Progenitor cell of endocrine pancreas (in vitro differentiated cells): Measurements from ENCODE around the gene SART1. TPM values are rescaled to one million over a fixed set of nuclear protein-coding genes. Genes with fewer than 3 reads are reported as not detected.

ENCODE experiments used
- DNase-seq: peaks from one replicate; pipeline ENCODE4 v3.0.0; 2021; ENCODE audit warnings: low spot score; ENCODE audit not compliant: unreplicated experiment
- H3K27ac Mint-ChIP-seq: 2 replicates; pipeline ENCODE4 v1.8.0; 2021; ENCODE audit warnings: mild to moderate bottlenecking, moderate library complexity, mixed read lengths
- H3K27me3 Mint-ChIP-seq: 2 replicates; pipeline ENCODE4 v1.8.0; 2021; ENCODE audit warnings: mixed read lengths
- H3K36me3 Mint-ChIP-seq: 2 replicates; pipeline ENCODE4 v1.8.0; 2022; ENCODE audit warnings: mixed read lengths; ENCODE audit not compliant: insufficient read depth
- H3K4me1 Mint-ChIP-seq: 2 replicates; pipeline ENCODE4 v1.8.0; 2021; ENCODE audit warnings: low read depth, mixed read lengths
- H3K4me3 Mint-ChIP-seq: 2 replicates; pipeline ENCODE4 v1.8.0; 2021; ENCODE audit warnings: low read depth, mild to moderate bottlenecking, moderate library complexity, mixed read lengths
- H3K9me3 Mint-ChIP-seq: 2 replicates; pipeline ENCODE4 v1.8.0; 2021; ENCODE audit warnings: low read depth, mixed read lengths
- total RNA-seq: library from RNA; stranded (reverse); gene quantifications from 2 replicates; pipeline ENCODE4 v1.2.1, GENCODE V29; 2021
- TF ChIP-seq, protein P1 (sequence below): fragments of 200-600 bp; sonication (generic); IDR thresholded peaks from one replicate; pipeline ENCODE4 v1.5.0; 2021; ENCODE audit warnings: antibody characterized with exemption, mild to moderate bottlenecking; ENCODE audit not compliant: unreplicated experiment

Gene SART1
- total RNA-seq, 1 donor from 2014 or later: 53.1 TPM

- Mint-ChIP-seq H3K36me3 (peaks cover 5% of the 10 kb centered on the region), H3K9me3 (no peaks in the 10 kb centered on the region), H3K4me3 (no peak overlapping the region), H3K27me3 (no peaks in the 10 kb centered on the region), H3K27ac (no peak overlapping the region), H3K4me1 (no peaks in the 10 kb centered on the region)
- DNase-seq: no peak
- TF ChIP-seq, protein P1, sequence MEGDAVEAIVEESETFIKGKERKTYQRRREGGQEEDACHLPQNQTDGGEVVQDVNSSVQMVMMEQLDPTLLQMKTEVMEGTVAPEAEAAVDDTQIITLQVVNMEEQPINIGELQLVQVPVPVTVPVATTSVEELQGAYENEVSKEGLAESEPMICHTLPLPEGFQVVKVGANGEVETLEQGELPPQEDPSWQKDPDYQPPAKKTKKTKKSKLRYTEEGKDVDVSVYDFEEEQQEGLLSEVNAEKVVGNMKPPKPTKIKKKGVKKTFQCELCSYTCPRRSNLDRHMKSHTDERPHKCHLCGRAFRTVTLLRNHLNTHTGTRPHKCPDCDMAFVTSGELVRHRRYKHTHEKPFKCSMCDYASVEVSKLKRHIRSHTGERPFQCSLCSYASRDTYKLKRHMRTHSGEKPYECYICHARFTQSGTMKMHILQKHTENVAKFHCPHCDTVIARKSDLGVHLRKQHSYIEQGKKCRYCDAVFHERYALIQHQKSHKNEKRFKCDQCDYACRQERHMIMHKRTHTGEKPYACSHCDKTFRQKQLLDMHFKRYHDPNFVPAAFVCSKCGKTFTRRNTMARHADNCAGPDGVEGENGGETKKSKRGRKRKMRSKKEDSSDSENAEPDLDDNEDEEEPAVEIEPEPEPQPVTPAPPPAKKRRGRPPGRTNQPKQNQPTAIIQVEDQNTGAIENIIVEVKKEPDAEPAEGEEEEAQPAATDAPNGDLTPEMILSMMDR: no peak
Observed at GRCh38 chr11:65925397-65925796, 36.1 kb upstream of the SART1 start.

GRCh38 chr11:65927904-65928397 lies 33.6 kb upstream of the SART1 start:
- TF ChIP-seq, protein P1: no peak
- Mint-ChIP-seq H3K9me3 (no peaks in the 10 kb centered on the region), H3K36me3 (peaks cover 2% of the 10 kb centered on the region), H3K27me3 (no peaks in the 10 kb centered on the region), H3K27ac (no peak overlapping the region), H3K4me3 (no peak overlapping the region), H3K4me1 (no peaks in the 10 kb centered on the region)
- no peak for DNase-seq

DNA sequence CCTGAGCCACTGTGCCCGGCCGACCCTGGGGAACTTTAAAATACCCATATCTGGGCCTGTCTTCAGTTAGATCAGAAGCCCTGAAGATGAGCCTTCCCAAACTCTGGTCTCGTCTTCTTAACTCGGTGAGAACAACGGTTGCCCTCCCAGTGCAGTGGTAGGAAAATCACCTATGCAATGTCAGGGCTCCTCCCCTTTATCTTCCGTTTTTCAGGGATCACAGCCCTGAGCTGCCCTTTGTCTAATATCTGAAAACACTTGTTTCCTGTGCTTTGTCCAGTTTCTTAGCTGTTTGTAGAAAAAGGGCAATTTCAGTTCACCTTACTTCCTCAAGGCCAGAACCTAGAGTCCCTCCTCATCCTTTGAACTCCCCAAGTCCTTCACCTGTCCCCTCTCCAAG lies 32.9 kb upstream of the SART1 start:
- no peaks in the 10 kb centered on the region for H3K36me3 Mint-ChIP-seq
- no peak for DNase-seq
- H3K27me3 Mint-ChIP-seq: no peaks in the 10 kb centered on the region
- no peaks in the 10 kb centered on the region for H3K9me3 Mint-ChIP-seq
- TF ChIP-seq, protein P1: no peak
- no peaks in the 10 kb centered on the region for H3K4me1 Mint-ChIP-seq
- no peak overlapping the region for H3K27ac Mint-ChIP-seq
- no peak overlapping the region for H3K4me3 Mint-ChIP-seq

DNA sequence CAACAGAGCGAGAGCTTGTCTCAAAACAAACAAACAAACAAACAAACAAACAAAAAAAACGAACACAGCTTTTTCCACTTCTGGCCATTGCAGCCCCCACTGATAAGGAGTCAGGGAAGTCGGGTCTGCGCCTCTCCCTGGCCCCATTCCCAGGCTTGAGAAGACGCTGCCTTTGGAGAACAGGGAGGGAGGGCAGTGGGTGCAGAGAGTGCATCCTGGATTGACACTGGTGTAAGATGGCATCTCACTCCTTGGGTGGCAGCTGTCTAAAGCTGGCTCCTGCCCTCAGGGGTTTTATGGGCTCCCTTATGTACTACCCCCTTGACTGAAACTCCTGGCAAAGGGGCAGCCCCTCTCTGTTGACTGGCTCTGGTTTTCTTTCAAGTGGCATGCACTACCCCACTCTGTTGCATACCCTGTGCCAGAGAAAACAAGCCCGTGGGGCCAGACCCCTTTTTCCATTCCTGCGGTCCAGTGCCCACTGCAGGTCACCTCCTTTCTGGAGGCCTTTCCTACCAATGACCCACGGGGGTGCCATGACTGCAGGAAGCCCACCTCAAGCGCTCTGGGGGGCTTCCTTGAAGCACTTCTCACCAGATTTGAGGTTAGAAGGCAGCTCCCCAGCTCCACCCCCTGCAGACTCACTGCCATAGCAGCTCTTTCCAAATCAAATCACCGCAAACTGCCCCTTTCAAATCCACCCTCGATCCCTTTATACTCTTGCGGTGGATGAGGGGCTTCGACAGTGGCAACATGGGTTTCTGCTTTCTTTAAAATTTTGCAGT lies 29.6 kb upstream of the SART1 start:
- no peak overlapping the region for H3K4me3 Mint-ChIP-seq

DNA sequence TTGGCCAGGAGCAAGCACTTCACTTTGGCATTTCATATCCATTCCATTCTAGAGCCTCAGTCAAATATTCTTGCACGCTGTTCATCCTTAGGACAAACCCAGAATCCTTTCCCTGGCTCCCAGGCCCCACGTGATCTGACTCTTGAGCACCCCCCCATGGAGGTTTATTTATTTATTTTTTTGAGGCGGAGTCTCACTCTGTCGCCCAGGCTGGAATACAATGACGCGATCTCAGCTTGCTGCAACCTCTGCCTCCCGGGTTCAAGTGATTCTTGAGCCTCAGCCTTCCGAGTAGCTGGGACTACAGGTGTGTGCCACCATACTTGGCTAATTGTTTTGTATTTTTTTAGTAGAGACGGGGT lies 29.0 kb upstream of the SART1 start:
- TF ChIP-seq, protein P1: no peak
- Mint-ChIP-seq H3K36me3 (no peaks in the 10 kb centered on the region), H3K27me3 (peaks cover 4% of the 10 kb centered on the region), H3K27ac (no peak overlapping the region), H3K9me3 (no peaks in the 10 kb centered on the region), H3K4me3 (no peak overlapping the region), H3K4me1 (no peaks in the 10 kb centered on the region)
- DNase-seq: no peak

More for the DNA sequence above, 29.6 kb upstream of the SART1 start:
- TF ChIP-seq, protein P1: no peak
- Mint-ChIP-seq H3K27me3 (no peaks in the 10 kb centered on the region), H3K4me1 (no peaks in the 10 kb centered on the region), H3K36me3 (no peaks in the 10 kb centered on the region), H3K27ac (no peak overlapping the region), H3K9me3 (no peaks in the 10 kb centered on the region)
- DNase-seq: no peak
